HT-29 (cell line): Measurements from ENCODE around the gene UBE2E2. TPM values are rescaled to one million over a fixed set of nuclear protein-coding genes. Genes with fewer than 3 reads are reported as not detected.

Source experiments
- DNase-seq: peaks from one replicate; pipeline ENCODE4 v3.0.0-alpha.2; 2015; ENCODE audit warnings: low spot score
- total RNA-seq: library from RNA; depleted of rRNA; stranded (reverse); fragments of >200 nt; shearing (Covaris generic); gene quantifications from 2 replicates; pipeline ENCODE4 v1.2.3, GENCODE V29; 2014

The UBE2E2 gene
- total RNA-seq, 1 experiment from 2014 or later: 8.2 TPM

DNA sequence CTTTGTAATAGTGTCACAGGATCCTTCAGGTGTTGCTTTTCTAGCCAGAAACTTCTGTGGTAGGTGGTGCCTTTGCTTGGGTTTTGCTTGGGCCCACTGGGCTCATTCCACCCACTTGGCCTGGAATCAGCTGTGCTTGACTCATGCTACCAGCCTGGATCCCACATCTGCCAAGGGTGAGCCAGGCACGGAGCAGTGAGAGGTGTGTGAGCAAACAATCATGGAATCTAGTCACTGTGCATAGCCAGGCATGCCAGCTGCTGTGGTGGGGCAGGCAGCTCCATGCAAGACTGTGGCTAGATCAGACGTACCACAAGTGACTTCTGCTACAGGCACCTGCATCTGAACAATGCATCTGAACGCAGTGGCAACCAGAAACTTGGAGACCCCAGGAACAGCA, 275.9 kb downstream of the UBE2E2 start:
- no peak for DNase-seq

DNA sequence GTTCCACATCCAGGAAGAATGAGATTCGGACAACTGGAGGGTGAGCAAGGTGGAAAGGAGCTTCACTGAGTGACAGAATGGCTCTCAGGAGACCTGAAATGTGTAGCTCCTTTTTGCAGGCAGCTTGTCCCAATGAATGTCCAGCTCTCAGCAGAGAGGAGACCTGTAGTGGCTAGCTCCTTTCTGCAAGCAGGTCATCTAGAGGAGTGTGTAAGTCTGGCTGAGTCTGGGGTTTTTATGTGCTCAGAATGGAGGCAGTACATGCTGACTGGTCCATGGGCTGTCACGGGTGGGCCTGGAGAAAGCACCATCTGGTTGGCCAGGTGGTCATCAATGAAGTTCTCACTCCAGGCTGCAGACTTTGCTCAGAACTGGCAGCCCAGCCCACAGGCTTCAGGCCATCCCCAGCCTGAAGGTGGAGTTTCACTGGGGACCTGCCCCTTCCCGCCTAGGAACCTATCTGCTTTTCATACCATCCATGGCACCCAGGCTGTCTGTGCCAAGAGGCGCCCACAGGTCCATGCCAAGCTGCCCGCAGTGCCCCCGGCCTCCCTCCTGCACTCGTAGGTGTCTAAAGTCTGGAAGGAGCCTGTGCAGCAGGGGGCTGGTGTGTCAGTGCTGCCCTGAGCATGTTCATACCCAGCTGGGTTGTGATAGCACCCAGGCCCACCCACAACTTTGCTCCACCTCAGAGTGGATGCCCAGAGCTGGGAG, 276.6 kb downstream of the UBE2E2 start:
- no peak for DNase-seq

DNA sequence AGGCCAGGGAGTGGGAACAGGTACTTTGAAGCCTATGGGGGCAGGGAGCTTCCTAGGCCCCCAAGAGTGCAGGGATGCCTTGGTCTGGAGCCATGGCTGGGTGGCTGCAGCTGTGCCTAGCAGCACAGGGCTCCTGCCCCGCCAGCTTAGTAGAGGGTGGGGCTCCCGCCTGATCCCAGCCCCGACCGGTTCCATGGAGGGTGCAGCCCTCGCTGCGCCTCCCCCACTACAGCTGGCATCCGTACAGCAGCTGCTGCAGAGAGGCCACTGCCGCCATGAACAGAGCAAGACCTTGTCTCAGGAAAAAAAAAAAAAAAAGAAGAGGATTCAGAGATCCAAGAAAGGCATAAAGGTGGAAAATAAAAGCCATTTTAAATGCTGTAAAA, 277.2 kb downstream of the UBE2E2 start:
- DNase-seq: no peak

DNA sequence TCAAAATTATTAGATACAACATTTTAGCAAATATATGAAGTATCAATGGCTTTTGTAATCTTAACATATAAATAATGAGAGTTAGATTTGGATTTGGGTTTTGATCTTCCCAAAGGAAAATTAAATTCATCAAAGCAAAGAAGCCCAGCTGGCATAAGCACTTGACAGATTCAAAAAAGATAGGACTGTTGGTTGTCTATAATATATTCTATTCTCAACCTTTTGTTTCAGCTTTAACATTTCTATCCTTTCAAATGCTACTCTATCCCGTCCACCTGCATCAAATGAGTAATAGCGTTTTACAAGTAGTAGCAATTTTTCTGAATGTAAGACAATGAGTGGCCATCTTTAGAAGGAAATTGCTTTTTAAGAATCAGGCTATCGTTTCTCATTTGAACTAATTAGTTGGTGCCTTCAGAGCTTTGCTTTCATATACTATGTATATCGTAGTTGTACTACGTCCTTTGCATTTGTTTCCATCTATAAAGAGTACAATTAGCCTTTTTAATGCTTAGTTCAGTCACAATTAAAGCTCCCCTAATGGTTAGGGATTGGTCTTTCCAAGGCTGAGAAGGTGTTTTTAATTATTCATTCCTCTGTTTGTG, 278.0 kb downstream of the UBE2E2 start:
- no peak for DNase-seq

DNA sequence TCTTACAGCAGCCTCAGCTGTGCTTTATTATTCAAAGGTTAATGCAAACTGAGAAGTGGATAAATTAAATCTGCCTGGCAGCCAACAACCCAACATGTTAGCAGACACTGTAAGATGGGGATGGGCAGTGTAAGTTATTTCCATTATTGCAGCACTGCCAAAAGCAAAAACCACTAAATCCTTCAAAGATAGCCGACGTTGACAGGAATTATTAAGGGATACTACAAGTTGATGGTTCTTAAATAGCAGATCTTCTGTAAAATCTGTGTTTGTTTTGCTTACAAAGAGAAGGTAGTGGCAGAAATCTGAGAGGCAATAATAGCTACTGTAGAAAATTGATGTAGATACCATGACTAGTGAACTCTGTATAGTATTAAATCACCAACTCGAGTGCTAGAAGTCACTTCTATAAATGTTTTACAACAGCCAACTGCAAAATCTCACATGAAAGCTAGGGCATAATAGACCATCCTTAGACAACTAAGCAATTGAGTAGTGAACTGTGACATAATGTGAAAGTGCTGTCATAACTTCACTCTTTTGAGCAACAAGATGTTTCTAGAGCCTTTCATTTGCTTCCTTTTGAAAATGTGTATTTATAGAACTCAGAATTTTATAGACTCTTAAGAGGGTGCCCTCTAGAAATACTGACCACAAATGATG, 278.6 kb downstream of the UBE2E2 start:
- no peak for DNase-seq

DNA sequence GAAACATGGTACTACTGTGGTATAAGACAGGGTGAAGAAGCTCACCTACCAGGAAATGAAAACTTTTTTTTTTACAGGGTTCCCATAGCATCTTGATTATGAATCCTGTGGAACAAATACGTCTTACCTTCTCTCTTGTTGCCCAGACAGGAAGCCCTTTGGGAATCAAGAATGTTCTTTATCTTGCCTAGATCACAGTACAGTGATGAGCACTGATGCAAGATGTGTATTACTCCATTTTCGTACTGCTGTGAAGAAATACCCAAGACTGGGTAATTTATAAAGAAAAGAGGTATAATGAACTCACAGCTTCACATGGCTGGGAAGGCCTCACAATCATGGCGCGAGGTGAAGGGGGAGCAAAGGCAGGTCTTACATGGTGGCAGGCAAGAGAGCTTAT, 281.3 kb downstream of the UBE2E2 start:
- no peak for DNase-seq

DNA sequence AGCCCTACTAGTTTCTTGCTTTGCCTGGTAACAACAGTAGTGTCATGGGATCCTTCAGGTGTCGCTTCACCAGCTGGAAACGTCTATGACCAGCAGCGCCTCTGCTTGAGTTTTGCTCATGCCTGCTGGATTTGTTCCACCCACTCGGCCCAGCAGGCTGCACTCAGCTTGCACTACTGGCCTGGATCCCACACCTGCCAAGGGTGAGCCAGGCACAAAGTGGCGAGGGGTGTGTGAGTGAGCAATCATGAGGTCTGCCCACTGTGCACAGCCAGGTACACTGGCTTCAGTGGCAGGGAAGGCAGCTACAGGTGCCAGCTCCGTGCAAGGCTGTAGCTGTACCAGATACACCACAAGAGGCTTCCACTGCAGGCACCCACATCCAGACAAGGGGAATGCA, 282.8 kb downstream of the UBE2E2 start:
- no peak for DNase-seq

DNA sequence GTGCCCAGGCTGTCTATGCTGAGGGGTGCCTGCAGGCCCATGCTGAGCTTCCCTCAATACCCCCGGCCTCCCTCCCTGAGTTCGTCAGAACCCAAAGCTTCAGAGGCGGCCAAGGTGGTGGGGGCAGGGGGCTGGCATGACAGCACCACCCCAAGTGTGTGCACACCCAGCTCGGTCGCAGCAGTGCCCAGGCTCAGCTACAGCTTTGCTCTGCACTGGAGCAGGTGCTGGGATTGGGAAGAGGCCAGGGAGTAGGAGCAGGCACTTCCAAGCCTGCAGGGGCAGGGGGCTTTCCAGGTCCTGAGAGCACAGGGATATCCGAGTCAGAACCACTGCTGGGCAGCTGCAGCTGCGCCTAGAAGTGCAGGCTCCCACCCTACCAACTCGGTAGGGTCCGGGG, 283.9 kb downstream of the UBE2E2 start:
- DNase-seq: no peak

DNA sequence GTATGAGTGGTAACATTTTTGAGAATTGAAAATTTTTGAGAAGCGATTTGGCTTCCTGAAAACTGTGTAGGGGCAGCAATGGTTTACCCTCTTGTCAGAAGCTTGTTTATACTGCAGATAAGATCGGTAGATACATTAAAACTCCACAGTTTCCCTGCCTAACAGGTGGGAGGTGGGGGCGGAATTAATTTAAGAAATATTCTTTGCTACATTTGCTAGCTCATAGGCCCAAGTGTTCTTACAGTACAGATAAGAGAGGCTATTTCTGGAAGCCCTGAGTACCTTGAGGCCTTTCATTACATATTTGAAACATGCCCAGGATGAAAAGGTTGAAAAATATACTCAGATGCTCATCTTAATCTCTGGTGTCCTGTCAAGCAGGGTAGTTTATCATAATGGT, 285.5 kb downstream of the UBE2E2 start:
- no peak for DNase-seq

DNA sequence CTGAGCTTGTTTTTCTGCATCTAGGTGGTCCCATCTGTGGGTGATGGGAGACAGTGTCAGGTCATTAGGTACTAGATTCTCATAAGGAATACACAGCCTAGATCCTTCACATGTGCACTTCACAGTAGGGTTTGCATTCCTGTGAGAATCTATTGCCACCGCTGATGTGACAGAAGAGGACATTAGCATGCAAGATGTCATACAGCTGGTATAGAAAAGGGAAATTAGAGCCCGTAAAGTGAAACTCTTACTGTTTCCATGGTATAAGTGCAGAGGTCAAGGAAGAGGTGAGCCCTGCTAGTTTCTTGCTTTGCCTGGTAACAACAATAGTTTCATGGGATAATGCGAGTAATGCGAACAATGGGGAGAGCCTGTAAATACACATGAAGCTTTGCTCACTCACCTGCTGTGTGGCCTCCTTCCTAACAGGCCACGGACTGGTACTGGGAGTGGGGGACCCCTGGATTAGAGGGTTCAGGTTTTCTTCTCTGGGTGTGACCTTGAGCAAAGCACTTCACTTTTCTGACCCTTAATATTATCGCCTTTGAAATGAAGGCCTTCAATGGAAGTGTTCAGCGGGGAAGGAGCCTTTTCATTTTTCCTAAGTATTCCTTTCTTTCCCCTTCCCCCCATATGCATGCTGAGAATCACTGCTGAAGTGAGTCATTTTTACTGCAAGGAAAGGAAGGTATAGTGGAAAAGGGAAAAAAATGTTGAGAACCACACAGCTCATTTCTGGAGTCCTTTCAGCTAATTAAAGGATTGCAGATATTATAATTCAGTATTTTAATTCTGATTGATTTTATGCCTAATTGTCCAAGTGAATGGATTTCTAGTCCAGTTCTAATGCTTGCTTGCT, 286.4 kb downstream of the UBE2E2 start:
- DNase-seq: no peak

DNA sequence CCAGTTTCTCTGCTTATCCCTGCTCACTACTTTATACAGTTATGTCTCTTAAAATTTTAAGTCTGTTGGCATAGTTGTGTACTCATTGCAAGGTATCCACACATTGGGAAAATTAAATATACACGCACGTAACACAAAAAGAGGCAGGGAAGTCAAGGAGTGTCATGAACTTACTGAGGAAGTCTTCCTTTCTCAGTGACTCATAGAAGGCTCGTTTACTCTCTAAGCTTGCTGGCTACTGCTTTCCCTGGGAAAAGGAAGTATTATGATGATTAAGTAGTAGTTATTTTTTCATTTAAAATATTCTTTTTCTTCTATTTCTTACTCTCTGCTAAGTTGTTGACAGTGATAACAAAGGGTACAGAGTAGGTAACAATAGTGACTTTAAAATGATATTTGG, 287.3 kb downstream of the UBE2E2 start:
- no peak for DNase-seq

DNA sequence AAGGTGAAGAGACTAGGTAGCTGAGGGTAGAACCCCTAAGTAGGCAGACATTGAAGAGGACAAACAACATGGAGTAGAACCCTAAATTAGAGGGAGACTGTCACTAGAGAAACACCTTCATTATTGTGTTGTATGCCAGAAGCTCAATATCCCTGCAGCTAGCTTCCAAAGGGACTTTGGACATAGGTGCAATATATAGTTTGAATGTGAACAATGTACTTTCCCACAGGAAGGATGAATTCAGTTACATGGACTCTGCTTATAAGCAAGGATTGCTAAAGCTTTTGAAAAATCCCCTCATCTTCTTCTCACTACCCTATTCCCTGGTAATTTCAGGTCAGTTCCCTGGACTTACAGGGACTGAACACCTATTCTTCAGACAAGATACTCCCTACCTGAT, 288.9 kb downstream of the UBE2E2 start:
- no peak for DNase-seq

DNA sequence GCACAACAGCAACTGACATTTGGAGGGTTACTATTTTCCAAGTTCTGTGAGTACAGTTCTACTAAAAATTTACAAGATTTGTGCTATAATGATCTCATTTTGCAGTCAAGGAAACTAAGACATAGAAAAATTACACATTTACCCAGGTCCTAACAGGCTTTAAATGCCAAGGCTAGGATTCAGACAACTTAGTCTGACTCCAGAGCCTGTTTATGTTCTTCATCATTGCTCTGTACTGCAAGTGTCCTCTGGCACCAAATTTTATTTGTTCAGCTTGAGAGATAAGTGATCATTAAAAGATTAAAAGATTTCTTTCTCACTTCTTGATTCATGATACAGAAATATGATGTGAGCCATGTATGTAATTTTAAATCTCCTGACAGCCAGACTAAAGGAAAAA, 290.8 kb downstream of the UBE2E2 start:
- no peak for DNase-seq

DNA sequence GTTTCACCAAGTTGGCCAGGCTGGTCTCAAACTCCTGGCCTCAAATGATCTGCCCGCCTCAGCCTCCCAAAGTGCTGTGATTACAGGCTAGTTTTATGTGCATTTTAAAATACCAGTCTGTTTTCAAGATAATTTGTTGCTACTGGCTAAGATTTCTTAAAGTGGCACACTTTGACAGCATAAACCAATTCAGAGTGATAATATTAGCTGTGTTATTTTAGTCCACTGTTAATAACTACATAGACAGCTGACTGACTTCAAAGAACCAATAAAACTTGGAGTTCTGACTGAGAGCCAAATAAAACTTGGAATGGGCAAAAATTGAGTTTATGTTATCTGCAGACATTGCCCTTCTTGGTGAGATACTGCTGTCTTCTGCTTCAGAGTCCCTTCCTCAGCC, 291.8 kb downstream of the UBE2E2 start:
- no peak for DNase-seq

DNA sequence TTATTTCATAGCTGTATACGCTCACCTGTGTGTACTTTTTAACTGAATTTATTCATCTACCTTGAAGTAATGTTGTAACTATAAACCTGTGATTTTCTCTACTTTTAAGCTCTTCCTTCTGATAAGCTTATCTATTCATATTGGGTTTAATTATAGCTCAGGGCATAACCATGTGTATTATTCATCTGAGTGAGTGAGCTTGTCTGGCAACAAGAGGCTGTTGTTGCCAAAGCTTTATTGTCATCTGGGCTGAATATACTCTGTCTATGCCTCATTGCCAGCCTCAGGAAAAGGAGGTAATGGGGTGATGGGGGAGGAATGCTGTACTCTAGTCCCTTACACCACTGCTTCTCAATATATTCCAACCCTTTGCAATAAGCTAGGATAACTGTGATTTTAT, 292.4 kb downstream of the UBE2E2 start:
- no peak for DNase-seq

DNA sequence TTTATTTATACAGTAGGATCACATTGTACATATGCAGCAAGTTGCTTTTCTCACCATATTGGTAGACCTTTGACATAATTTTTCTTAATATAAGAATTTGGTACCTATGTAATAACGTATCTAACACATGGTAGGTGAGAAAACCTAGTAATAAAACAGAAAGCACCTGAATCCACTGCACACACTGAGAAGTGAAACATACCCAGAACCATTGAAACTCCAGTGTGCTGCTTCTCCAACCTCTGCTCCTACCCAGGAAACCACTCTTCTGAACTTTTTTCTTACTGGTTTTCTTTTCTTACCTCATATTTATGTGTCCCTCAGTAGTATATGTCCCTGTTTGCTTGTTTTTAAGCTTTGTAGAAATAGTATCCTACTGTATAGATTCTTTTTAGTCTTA, 293.0 kb downstream of the UBE2E2 start:
- DNase-seq: no peak

DNA sequence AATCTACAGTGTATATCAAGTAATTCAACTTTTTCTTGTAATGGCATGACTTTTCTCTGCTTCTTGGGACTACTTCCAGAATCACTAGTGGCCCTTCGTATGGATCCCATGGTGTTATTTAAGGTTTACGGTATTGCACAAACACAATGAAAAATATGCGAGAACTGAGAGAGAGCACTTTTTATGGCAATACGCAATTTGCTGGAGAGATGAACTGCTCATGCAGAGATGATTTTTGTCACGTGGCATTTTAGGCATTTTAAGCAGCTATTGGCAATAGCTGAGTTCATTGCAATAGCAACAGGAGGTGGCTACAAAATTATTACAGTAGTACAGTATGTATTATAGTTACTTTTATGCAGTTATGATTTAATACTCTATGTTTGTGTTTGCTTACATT, 294.0 kb downstream of the UBE2E2 start:
- DNase-seq: no peak

DNA sequence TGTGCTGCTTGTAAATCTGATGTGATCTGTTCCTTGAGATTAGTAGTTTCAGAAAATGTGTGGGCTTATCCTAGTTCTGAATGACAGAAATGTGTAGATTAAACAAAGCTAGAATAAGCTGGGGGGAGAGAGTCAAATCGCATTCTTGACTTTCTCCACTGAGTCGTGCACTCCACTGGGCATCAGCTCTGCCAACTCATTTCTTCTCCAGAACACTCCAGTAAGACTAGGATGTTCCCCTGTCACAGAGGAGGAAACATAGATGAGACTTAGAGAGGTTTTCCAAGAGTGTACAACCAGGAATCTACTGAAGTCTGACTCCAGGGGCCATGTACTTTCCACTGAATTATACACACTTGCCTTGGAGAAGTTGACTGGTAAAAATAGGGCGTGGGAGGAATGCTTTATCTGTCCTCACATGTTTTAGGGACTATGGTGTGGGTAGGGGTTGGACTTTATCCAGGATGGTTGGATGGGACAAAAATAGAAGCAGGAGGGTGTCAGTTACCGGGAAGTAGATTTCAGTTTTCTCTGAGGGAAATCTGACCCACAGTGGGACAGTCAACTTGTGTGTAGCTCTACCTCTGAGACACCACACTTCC, 298.2 kb downstream of the UBE2E2 start:
- DNase-seq: no peak

DNA sequence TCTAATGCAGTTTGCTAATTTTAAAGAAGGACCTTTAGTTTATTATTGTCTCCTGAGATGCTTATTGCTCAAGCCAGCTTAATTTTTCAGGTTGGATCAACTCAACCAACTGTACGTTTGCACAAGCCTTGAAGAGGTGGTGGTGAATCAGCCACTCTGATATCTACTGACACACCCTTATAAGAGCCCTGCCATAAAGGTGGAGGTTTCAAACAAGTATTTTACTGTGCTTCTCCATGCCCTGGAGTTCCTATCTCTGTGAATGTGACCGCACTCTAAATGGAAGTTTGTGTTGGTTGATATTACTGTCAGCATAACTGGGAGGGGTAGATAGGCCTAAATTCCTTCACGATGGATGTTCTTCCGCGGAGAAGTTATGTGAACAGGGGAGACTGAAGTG, 305.3 kb downstream of the UBE2E2 start:
- DNase-seq: no peak

DNA sequence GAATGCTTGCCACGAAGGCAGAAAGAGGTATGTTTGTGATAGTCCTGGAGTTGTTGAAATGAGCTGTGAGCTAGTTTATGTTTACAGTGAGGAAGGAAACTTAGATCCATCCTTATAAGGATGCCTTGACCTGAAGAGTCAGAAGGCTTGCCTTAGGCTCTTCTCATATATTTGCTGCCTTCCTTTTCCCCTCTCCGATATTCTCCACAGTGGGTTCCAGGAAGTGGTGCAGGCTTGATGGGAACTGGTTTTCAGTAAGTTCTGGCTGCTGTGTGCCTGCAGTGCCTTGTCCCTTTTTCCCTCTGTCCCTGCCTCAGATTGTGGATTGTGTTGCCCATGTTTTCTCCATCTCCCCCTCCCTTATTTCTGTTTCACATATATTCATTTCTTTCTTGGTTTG, 315.3 kb downstream of the UBE2E2 start:
- no peak for DNase-seq

DNA sequence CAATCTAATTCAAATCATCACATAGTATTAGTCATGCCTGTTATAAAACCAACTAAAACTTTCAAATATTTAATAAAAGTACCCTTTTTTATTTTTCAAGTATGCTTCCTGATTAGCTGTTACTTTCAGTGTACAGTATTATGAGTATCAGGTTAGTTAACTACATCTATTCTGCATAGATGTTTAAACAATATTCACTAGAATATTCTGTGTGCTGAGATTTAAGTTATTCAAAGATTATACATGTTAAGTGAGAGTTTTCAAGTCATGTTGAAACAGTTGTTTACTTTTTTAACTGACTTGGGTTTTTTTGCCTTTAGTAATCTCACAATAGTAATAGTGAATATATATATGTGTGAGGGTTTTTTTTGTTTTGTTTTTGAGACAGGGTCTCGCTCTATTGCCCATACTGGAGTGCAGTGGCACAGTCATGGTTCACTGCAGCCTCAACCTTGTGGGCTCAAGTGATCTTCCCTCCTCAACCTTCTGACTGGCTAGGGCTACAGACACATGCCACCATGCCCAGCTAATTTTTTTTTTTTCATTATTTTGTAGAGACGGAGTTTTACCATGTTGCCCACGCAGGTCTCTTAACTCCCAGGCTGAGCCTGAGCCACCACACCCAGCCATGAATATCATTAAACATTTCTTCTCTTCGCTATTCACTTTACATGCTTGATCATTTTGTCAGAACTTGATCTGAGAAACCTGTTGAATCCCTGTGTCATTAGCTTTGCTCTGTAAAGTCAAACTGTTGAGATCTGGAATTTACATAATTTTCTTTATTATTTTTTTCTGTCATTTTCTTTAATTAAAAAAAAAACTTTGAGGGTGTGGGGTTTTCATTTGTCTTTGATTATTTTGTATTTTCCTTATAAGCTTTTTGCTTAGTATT, 316.4 kb downstream of the UBE2E2 start:
- DNase-seq: no peak
